Mesendoderm (in vitro differentiated cells): ENCODE data around the gene PARD3.

Experiments used
- DNase-seq: peaks from one replicate; pipeline ENCODE4 v3.0.0; 2013
- H2AK5ac ChIP-seq: 2 replicates; pipeline ENCODE4 v1.6.1; 2013; ENCODE audit warnings: low read length, inconsistent platforms
- H2BK120ac ChIP-seq: 2 replicates; pipeline ENCODE4 v1.6.1; 2013; ENCODE audit warnings: low read depth, mild to moderate bottlenecking, low read length, moderate library complexity, mixed read lengths
- H2BK15ac ChIP-seq: replicated peaks from 2 replicates; pipeline ENCODE4 v1.6.1; 2013; ENCODE audit warnings: low read depth, mild to moderate bottlenecking, moderate library complexity
- H2BK5ac ChIP-seq: 2 replicates; pipeline ENCODE4 v1.6.1; 2013; ENCODE audit warnings: low read length, inconsistent platforms
- H3K18ac ChIP-seq: 2 replicates; pipeline ENCODE4 v1.6.1; 2013; ENCODE audit warnings: mild to moderate bottlenecking, low read length, mixed read lengths
- H3K23ac ChIP-seq: one replicate; pipeline ENCODE4 v1.6.1; 2013; ENCODE audit warnings: low read length
- H3K27ac ChIP-seq: 2 replicates; pipeline ENCODE4 v1.5.1; 2013; ENCODE audit warnings: low read depth, mild to moderate bottlenecking, inconsistent platforms, low read length, moderate library complexity
- H3K27me3 ChIP-seq: 2 replicates; pipeline ENCODE4 v1.6.1; 2013; ENCODE audit warnings: low read length, control low read depth, mild to moderate bottlenecking, inconsistent platforms; ENCODE audit not compliant: insufficient read depth, poor library complexity
- H3K36me3 ChIP-seq: 2 replicates; pipeline ENCODE4 v1.6.1; 2013; ENCODE audit warnings: low read length, inconsistent platforms; ENCODE audit not compliant: control insufficient read depth, insufficient read depth
- H3K4ac ChIP-seq: one replicate; pipeline ENCODE4 v1.6.1; 2013; ENCODE audit warnings: low read depth, mild to moderate bottlenecking, low read length, moderate library complexity
- H3K4me1 ChIP-seq: 2 replicates; pipeline ENCODE4 v1.6.1; 2013; ENCODE audit warnings: low read depth, low read length, inconsistent platforms; ENCODE audit not compliant: control insufficient read depth
- H3K4me2 ChIP-seq: 2 replicates; pipeline ENCODE4 v1.6.1; 2013; ENCODE audit warnings: low read length
- H3K4me3 ChIP-seq: 2 replicates; pipeline ENCODE4 v1.5.1; 2013; ENCODE audit warnings: mild to moderate bottlenecking, low read length
- H3K56ac ChIP-seq: one replicate; pipeline ENCODE4 v1.6.1; 2013; ENCODE audit warnings: low read length
- H3K79me1 ChIP-seq: 2 replicates; pipeline ENCODE4 v1.6.1; 2013; ENCODE audit warnings: low read length, inconsistent platforms
- H3K79me2 ChIP-seq: 2 replicates; pipeline ENCODE4 v1.6.1; 2013; ENCODE audit warnings: mild to moderate bottlenecking, low read length; ENCODE audit not compliant: control insufficient read depth, insufficient read depth
- H3K9ac ChIP-seq: 2 replicates; pipeline ENCODE4 v1.6.1; 2013; ENCODE audit warnings: low read length, inconsistent platforms
- H4K5ac ChIP-seq: one replicate; pipeline ENCODE4 v1.6.1; 2013; ENCODE audit warnings: low read length
- H4K8ac ChIP-seq: one replicate; pipeline ENCODE4 v1.6.1; 2013; ENCODE audit warnings: low read depth, mild to moderate bottlenecking, control low read depth, low read length, moderate library complexity
- WGBS: extraction: QIAGEN DNeasy Blood & Tissue Kit; methylation state at CpG from one replicate; pipeline ENCODE4 v1.1.7; 2013; ENCODE audit warnings: low lambda C conversion rate, missing lambda C conversion rate; ENCODE audit not compliant: insufficient coverage; ENCODE audit errors: extremely low coverage; 5-methylcytosine and 5-hydroxymethylcytosine counted together

The PARD3 gene

DNA sequence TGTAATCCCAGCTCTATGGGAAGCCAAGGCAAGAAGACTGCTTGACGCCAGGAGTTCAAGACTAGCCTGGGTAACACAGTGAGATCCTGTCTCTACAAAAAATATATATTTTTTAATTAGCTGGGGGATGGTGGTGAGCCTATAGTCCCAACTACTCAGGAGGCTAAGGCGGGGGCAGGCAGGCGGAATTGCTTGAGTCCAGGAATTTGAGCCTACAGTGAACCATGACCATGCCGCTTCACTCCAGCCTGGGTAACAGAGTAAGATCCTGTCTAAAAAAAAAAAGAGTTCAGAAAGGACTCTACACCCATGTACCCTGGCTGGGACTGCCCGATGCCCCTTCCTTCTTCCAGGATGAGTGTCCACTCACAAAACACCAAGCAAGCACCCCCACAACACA is 648.7 kb downstream of the PARD3 start:
- no peak overlapping the region for H2BK120ac ChIP-seq
- H3K36me3 ChIP-seq: no peaks in the 10 kb centered on the region
- no peak overlapping the region for H3K27ac ChIP-seq
- no peak overlapping the region for H2BK15ac ChIP-seq
- no peak overlapping the region for H3K23ac ChIP-seq
- H3K18ac ChIP-seq: no peak overlapping the region
- H4K5ac ChIP-seq: no peak overlapping the region
- no peak overlapping the region for H3K4me3 ChIP-seq
- H3K79me1 ChIP-seq: no peaks in the 10 kb centered on the region
- H3K56ac ChIP-seq: no peak overlapping the region
- no peak overlapping the region for H3K4ac ChIP-seq
- no peak overlapping the region for H3K9ac ChIP-seq
- no peak overlapping the region for H2AK5ac ChIP-seq
- DNase-seq: no peak
- no peaks in the 10 kb centered on the region for H3K27me3 ChIP-seq
- peaks cover 4% of the 10 kb centered on the region for H3K4me1 ChIP-seq
- WGBS: no CpG with 5 or more reads among the region's 5 CpGs
- no peaks in the 10 kb centered on the region for H3K79me2 ChIP-seq
- no peak overlapping the region for H3K4me2 ChIP-seq
- no peak overlapping the region for H2BK5ac ChIP-seq
- H4K8ac ChIP-seq: no peak overlapping the region

DNA sequence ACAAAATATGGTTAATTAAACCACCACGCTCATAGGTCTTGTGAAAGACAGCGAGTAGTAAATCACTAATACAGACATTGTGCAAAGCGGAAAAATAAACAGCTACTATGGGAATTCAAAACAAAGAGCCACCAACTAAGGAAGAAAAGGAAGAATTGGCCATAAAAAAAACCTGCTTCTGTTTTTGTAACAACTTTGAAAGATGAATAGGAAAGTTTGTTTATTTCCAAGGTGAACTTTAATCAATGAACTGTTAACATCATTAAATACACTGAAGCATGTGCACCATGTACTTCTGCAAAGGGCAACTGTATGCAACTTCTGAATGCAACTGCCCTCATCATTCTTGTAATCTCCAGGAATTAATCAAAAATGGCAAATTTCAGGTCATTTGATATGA is 651.1 kb downstream of the PARD3 start:
- H3K4ac ChIP-seq: no peak overlapping the region
- no peak overlapping the region for H2BK15ac ChIP-seq
- H4K5ac ChIP-seq: no peak overlapping the region
- no peak overlapping the region for H3K56ac ChIP-seq
- no peak overlapping the region for H3K18ac ChIP-seq
- no peak overlapping the region for H2BK5ac ChIP-seq
- no peak overlapping the region for H3K4me2 ChIP-seq
- H3K27me3 ChIP-seq: no peaks in the 10 kb centered on the region
- no peak overlapping the region for H2BK120ac ChIP-seq
- no peak overlapping the region for H3K23ac ChIP-seq
- no peaks in the 10 kb centered on the region for H3K36me3 ChIP-seq
- no peaks in the 10 kb centered on the region for H3K79me2 ChIP-seq
- no peak overlapping the region for H3K27ac ChIP-seq
- no peaks in the 10 kb centered on the region for H3K79me1 ChIP-seq
- DNase-seq: no peak
- no CpG with 5 or more reads among the region's 3 CpGs for WGBS
- no peak overlapping the region for H3K4me3 ChIP-seq
- no peak overlapping the region for H4K8ac ChIP-seq
- H3K9ac ChIP-seq: no peak overlapping the region
- no peak overlapping the region for H2AK5ac ChIP-seq
- H3K4me1 ChIP-seq: peaks cover 4% of the 10 kb centered on the region

DNA sequence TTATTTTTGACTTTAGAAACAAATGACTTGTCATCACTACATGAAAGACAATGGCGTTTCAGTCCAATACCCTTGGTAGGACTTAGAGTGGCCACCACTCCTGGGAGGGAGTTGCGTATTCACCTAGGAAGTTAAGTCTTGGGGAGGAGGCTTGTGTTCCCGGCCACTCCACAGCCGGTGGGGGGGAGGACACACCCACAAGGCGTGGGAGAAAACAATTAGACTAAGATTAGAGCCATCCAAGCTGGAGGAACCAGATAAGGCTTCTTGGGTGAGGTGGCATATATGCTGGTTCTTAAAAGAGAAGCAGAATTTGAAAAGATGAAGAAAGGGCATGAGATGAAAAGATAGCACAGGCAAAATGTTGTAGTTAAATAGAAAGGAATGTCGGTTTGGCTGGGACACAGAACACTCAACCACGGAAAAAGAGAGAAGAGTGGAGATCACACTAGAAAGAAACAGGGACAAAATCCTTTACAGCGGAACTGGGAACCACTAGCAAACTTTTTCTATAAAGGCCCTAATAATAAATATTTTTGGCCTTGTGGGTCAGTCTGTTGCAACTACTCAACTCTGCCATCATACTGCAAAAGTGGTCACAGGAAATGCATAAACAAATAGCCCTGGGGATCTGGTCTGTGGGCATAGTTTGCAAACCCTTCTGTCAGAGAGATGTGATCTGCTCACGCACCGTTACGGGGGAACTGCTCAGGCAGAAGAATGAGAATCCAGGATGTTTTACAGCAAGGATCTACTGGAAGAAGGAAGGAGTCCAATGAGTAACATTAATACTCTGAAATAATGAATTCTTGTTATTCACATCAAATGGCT is 651.8 kb downstream of the PARD3 start:
- no peak overlapping the region for H2BK5ac ChIP-seq
- H3K27me3 ChIP-seq: no peaks in the 10 kb centered on the region
- no CpG with 5 or more reads among the region's 11 CpGs for WGBS
- DNase-seq: peak; percentile 62
- no peak overlapping the region for H3K56ac ChIP-seq
- H3K4me2 ChIP-seq: no peak overlapping the region
- peaks cover 4% of the 10 kb centered on the region for H3K4me1 ChIP-seq
- no peaks in the 10 kb centered on the region for H3K79me1 ChIP-seq
- H3K4me3 ChIP-seq: no peak overlapping the region
- no peaks in the 10 kb centered on the region for H3K79me2 ChIP-seq
- no peak overlapping the region for H4K5ac ChIP-seq
- no peak overlapping the region for H3K23ac ChIP-seq
- no peak overlapping the region for H4K8ac ChIP-seq
- H2BK15ac ChIP-seq: no peak overlapping the region
- no peak overlapping the region for H2BK120ac ChIP-seq
- no peak overlapping the region for H3K4ac ChIP-seq
- H3K27ac ChIP-seq: no peak overlapping the region
- H3K9ac ChIP-seq: no peak overlapping the region
- no peaks in the 10 kb centered on the region for H3K36me3 ChIP-seq
- H2AK5ac ChIP-seq: no peak overlapping the region
- no peak overlapping the region for H3K18ac ChIP-seq

DNA sequence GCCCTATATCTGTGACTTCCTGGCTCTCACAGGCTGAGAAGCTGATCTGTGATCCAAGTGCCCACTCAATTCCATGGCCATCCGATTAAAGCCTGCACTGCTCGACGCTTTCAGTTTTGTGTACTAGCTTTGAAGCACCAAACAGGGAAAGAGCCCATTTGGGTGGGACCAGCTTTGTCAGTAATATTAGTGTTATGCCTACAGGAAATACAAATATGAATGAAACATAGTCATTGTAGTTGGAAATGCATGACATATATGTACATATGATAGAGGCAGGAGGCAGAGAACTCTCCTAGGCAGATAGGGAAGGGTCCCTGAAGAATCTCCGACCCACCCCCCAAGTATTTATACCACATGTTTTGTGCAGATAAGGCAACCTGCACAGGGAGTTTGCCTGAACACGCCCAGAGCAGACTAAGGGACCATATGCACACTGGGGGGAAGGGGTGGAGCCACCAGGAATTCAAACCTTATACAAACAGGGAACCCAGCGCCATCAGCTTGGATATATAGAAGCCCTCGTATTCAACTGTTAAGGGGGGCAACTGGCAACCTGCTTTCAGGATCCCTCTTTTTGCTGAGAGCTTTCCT is 653.2 kb downstream of the PARD3 start:
- H2BK120ac ChIP-seq: no peak overlapping the region
- H3K4me1 ChIP-seq: peaks cover 4% of the 10 kb centered on the region
- no peak overlapping the region for H3K27ac ChIP-seq
- H3K4me2 ChIP-seq: no peak overlapping the region
- no peak overlapping the region for H3K4me3 ChIP-seq
- H3K23ac ChIP-seq: no peak overlapping the region
- no peaks in the 10 kb centered on the region for H3K36me3 ChIP-seq
- no peaks in the 10 kb centered on the region for H3K79me1 ChIP-seq
- no CpG with 5 or more reads among the region's 7 CpGs for WGBS
- H3K79me2 ChIP-seq: no peaks in the 10 kb centered on the region
- H2BK15ac ChIP-seq: no peak overlapping the region
- H3K56ac ChIP-seq: no peak overlapping the region
- H3K4ac ChIP-seq: no peak overlapping the region
- H2BK5ac ChIP-seq: no peak overlapping the region
- H4K5ac ChIP-seq: no peak overlapping the region
- no peak overlapping the region for H2AK5ac ChIP-seq
- no peak for DNase-seq
- H4K8ac ChIP-seq: no peak overlapping the region
- no peak overlapping the region for H3K9ac ChIP-seq
- H3K27me3 ChIP-seq: no peaks in the 10 kb centered on the region
- no peak overlapping the region for H3K18ac ChIP-seq

DNA sequence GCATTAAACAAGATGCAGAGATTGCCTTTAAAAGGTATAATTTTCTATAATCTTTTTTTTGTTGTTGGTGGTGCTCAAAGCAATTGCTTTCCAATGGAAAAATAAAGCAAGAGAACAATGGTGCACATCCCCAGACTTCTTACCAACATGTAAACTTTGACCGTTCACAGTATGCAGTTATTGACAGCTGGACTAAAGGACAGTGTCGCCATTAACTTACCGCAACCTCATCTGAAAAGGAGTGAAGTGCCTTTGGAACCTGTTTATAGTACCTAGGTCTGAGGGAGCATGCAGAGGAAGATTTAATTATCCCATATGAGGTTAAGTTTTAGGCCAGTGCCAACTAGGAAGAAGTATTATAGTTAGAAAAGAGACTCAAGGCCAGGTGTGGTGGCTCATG is 654.5 kb downstream of the PARD3 start:
- Histone ChIP-seq H3K4me3 (no peak overlapping the region), H3K9ac (no peak overlapping the region), H3K4me2 (no peak overlapping the region), H3K36me3 (no peaks in the 10 kb centered on the region), H2BK5ac (no peak overlapping the region), H3K4ac (no peak overlapping the region), H3K18ac (no peak overlapping the region), H3K23ac (no peak overlapping the region), H2AK5ac (no peak overlapping the region), H3K27me3 (no peaks in the 10 kb centered on the region), H2BK120ac (no peak overlapping the region), H3K79me2 (no peaks in the 10 kb centered on the region), H2BK15ac (no peak overlapping the region), H3K4me1 (peaks cover 4% of the 10 kb centered on the region), H3K79me1 (no peaks in the 10 kb centered on the region), H3K56ac (no peak overlapping the region), H4K5ac (no peak overlapping the region), H4K8ac (no peak overlapping the region), H3K27ac (no peak overlapping the region)
- DNase-seq: no peak
- WGBS: no CpG with 5 or more reads among the region's 3 CpGs
